Measurements from ENCODE around the gene MEF2D.

DNA sequence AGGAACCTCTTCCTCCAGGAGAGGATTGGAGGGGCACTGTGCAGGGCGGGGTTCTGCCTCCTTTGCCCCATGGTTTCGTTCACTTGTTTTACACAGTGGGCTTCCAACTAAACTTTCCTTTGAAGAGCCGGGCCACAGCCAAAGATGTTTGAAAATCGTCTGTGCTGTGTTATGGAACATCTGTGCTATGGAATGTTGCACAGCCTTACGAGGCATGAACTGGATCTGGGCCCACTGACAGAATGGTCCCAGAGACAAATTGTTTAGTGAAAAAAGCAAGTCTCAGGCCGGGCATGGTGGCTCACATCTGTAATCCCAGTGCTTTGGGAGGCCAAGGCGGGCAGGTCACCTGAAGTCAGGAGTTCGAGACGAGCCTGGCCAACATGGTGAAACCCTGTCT is 12.6 kb upstream of the MEF2D start:
- no peak for TF ChIP-seq POLR2A (IDR thresholded peaks at IDR 0.05; ENCODE audit: low read length)
- no peak for TF ChIP-seq GATA1 (IDR thresholded peaks at IDR 0.05; ENCODE audit: low read depth, low read length)
